C4-2B (cell line): ENCODE data around the gene IL1RAPL2.
"Not testable (repeated sequence)": the region's sequence is repeated elsewhere in the genome, so short reads cannot be mapped to it uniquely, and the experiment has no call there.

Source experiments
- H3K27ac ChIP-seq: fragments of 450-650 bp; 2 replicates; pipeline ENCODE4 v1.5.1; 2017
- ZFX ChIP-seq: fragments of 450-650 bp; IDR thresholded peaks from 2 replicates; pipeline ENCODE4 v1.6.1; 2017
- TF ChIP-seq, protein P1 (sequence below): fragments of 450-650 bp; conservative IDR thresholded peaks from 2 replicates; pipeline ENCODE4 v1.5.1; 2017; ENCODE audit warnings: mild to moderate bottlenecking

IL1RAPL2 gene

DNA sequence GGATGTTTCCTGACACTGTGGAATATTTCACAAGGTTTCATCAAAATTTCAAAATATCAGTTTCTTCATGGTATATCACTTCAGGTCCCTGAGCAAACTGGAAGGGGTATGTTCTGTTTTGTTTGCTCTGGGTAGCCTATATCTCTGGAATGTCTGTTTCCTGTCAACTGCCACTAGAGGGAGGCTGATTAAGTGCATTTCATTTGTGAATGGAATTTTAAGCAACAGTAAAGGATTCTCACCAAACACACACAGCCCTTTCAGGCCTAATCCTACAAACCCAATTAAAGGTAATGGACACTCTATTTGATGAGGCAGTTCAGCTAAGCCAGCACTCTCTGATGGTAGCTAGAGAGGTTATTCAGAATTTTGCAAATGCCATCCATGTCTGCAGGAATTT lies 347.3 kb downstream of the IL1RAPL2 start:
- TF ChIP-seq, protein P1, sequence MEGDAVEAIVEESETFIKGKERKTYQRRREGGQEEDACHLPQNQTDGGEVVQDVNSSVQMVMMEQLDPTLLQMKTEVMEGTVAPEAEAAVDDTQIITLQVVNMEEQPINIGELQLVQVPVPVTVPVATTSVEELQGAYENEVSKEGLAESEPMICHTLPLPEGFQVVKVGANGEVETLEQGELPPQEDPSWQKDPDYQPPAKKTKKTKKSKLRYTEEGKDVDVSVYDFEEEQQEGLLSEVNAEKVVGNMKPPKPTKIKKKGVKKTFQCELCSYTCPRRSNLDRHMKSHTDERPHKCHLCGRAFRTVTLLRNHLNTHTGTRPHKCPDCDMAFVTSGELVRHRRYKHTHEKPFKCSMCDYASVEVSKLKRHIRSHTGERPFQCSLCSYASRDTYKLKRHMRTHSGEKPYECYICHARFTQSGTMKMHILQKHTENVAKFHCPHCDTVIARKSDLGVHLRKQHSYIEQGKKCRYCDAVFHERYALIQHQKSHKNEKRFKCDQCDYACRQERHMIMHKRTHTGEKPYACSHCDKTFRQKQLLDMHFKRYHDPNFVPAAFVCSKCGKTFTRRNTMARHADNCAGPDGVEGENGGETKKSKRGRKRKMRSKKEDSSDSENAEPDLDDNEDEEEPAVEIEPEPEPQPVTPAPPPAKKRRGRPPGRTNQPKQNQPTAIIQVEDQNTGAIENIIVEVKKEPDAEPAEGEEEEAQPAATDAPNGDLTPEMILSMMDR, result peak; percentile 62
- TF ChIP-seq ZFX, result no peak

DNA sequence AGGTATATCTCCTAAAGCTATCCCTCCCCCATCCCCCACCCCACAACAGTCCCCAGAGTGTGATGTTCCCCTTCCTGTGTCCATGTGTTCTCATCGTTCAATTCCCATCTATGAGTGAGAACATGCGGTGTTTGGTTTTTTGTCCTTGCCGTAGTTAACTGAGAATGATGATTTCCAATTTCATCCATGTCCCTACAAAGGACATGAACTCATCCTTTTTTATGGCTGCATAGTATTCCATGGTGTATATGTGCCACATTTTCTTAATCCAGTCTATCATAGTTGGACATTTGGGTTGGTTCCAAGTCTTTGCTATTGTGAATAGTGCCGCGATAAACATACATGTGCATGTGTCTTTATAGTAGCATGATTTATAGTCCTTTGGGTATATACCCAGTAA lies 348.7 kb downstream of the IL1RAPL2 start:
- H3K27ac ChIP-seq, result not testable (repeated sequence)

More for the DNA sequence above, 347.3 kb downstream of the IL1RAPL2 start:
- H3K27ac ChIP-seq, result no peak overlapping the region

DNA sequence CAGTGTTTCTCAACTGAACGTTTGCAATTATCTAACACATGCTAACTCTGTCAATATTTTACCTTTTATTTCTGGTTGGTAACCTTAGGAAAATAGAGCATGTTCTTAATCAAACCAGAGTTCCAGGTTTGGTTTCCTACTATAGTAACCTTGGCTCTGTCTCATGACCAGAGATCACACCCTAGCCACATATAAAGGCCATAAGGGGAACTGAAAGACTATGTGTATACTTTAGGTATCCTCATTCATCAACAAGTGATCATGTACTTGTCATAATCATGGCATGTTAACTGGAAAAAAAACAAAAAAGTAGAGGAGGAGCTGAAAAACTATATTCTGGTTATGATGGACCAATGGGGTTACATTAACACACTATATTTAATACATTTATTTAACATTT lies 352.1 kb downstream of the IL1RAPL2 start:
- H3K27ac ChIP-seq, result no peak overlapping the region
- TF ChIP-seq ZFX, result no peak
- TF ChIP-seq, protein P1, result no peak

DNA sequence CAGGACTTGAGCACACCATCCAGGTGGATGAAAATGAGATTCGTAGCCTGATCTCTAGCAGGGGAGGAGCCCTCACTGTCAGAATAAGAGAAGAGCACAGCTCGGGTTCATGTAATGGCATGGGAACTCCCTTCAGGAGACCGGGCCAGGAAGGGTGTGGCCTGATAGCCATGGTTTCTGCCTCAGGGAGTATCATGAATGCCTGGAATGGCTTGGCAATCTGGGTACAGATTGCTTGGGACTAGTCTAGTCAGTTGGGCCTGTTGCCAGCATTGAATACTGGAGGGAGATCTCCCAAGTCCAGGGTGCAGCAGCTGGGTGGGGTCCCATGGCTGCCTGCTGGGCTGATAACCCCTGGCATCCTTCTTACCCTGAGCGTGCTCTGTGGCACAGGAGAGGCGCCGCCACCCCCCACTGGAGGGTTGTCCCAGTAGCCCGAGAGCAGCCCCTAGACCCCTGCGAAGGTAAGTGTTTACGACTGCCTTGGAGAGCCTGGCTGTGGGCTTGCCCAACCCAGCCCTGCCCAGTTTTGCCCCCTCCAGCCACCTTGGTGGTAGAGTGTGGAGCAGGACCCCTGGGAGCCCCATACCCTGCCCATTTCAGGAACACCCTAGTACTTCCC lies 355.7 kb downstream of the IL1RAPL2 start:
- no peak overlapping the region for H3K27ac ChIP-seq
- TF ChIP-seq ZFX, result no peak
- TF ChIP-seq, protein P1, result no peak

DNA sequence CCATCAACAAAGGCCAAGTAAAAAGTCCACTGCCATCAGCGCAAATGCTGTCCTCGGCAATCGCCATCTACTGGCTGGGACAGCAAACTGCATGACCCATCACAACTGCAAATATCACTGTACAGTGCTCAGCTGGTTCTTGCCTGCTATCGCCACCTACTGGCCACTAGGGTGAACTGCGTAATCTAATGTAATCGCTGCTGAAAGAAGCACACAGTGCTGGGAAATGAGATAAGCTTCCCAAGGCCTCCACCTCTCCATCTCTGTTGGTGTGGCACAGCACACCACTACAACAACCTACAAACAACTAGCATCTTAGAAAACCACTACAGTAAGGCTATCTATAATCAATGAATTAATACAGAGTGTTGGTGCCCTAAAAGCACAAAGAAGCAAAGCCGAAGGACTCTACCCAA lies 356.2 kb downstream of the IL1RAPL2 start:
- TF ChIP-seq ZFX, result no peak
- TF ChIP-seq, protein P1, result peak; percentile 94
- no peak overlapping the region for H3K27ac ChIP-seq

DNA sequence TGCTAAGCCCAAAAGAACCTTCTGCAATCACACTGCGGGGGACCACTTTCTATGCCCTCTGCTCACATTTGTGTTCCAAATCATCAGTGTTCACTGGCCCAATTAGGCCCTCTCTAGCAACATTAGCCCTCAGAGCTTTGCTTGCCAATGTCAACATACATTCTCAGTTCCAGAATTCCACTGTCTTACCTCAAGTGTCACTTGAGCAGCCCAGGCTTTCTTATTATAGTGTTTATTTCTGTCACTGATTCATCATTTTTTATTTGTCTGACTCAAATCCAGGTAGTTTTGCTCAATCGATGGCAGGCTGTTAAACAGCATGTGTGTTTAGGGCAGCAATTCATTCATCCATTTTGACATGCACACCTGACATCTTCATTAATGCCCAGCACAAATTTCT lies 363.3 kb downstream of the IL1RAPL2 start:
- TF ChIP-seq, protein P1, result no peak
- TF ChIP-seq ZFX, result no peak
- H3K27ac ChIP-seq, result no peak overlapping the region

DNA sequence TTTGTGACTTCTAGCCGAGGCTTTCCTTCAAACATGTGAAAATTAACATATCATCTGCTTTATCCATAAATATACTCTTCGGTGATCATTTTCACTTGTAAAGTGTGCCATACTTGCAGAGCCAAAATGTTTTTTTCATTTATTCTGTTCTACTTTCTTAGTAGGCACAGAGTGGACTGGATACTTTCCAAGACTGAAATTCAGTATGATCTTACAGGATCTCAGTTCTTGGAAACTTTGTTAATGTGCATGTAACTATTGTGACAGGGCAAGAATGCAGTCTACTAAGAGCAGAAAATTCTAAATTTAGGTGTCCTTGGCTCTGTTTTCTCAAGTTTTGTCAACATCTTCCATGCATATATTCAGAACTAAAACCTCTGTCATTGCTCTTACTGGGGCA lies 369.6 kb downstream of the IL1RAPL2 start:
- H3K27ac ChIP-seq, result no peak overlapping the region
- no peak for TF ChIP-seq ZFX
- TF ChIP-seq, protein P1, result no peak

DNA sequence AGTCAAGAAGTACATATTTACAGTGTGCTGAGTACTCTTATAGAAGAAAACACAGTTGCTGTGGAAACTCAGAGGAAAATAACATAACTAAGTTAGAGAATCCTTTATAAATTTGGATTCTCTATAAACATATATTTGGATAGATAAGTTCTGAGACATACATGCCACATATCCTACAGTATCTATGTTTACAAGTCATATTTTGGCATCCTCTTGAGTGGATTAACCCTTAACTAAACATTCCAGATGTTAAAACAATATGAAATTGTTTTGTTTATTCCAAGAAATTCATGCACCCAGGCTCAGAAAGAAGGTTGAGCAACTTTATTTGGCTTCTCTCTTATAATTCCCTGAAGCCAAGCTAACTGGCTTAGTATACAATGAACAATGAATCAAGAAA lies 387.3 kb downstream of the IL1RAPL2 start:
- no peak overlapping the region for H3K27ac ChIP-seq
- no peak for TF ChIP-seq ZFX
- TF ChIP-seq, protein P1, result no peak
